ENCODE data around the gene KIAA0319L. TPM values are rescaled to one million over a fixed set of nuclear protein-coding genes. Genes with fewer than 3 reads are reported as not detected.
A peak's percentile ranks its signal among the peaks of the same experiment; 100 is the strongest.

Gene KIAA0319L
- total RNA-seq, 1 experiment from 2014 or later: 46.4 TPM

DNA sequence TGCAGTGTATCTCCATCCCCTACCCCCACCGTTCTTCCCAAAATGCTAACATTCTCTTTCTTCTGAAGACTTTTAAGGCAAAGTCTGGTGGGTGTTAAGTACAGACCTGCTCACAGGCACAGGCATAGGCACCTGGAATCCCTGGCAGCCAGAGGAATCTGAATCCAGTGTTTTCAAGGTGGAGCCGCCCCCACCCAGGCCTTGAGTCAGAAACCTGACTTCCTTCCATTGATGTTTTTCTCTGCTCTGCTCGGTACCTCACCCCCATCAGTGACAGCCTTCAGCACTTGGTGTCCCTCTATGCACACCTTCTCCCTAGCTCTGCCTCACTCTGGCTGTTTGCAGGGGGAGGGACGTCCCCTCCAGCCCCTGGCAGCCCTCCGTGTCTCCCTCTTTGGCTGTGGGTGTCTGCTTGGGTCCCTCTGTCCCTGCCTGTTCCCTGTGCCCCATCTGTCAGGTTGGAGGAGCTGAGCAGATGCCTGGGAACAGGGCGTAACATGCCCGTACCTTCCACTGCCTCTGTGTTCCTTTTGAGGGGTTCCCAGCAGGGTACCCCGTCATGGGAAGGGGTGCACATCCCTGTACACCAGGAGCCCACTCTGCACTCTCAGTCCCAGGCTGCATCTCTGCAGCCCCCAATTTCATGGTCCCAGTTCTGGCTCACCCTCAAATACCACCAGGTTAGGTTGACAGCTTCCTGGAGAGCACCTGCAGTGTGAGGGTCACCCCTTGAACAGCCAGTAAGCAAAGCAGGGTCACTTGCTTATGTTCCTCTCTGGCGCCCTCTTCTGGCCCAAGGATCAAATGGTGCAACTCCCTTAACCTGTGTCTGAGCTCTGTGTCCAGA lies 7.1 kb upstream of the KIAA0319L start:
- H3T11ph ChIP-seq (ENCODE audit: low read length): no peak overlapping the region
- Mint-ChIP-seq H3K27me3 (ENCODE audit: low read depth) (peaks cover 11% of the 10 kb centered on the region), H3K4me3 (no peak overlapping the region), H3K9me3 (no peaks in the 10 kb centered on the region; a peak in 1 of 5 replicates), H3K4me1 (peaks cover 11 to 13% of the 10 kb centered on the region in 2 experiments), H3K27ac (peak overlapping the region in 2 of 3 experiments; percentile 56 to 97; a peak in 4 of 7 replicates), H3K36me3 (ENCODE audit: insufficient read depth in 1 of 3, low read depth in 3 of 3) (peaks cover 27 to 66% (median 52%) of the 10 kb centered on the region in 3 experiments)
- no peaks in the 10 kb centered on the region for H3K79me2 ChIP-seq (ENCODE audit: insufficient read depth, low read length)
- no peak overlapping the region for H2BK120ac ChIP-seq (ENCODE audit: low read depth, low read length, poor library complexity, severe bottlenecking)
- peak; percentile 87 for TF ChIP-seq CTCF (conservative IDR thresholded peaks at IDR 0.05)
- H3K27ac ChIP-seq (ENCODE audit: insufficient read length, low read depth, low read length): no peak overlapping the region
- H3K9ac ChIP-seq (ENCODE audit: extremely low read depth, insufficient read length, low read length): no peak overlapping the region
- no peak overlapping the region for H3K23ac ChIP-seq (ENCODE audit: insufficient read length, low read depth, low read length)
- H3K9me3 ChIP-seq (ENCODE audit: control insufficient read depth, low read depth, low read length): no peaks in the 10 kb centered on the region
- H3K56ac ChIP-seq (ENCODE audit: insufficient read length, low read depth, low read length): no peak overlapping the region
- no peaks in the 10 kb centered on the region for H3K79me1 ChIP-seq (ENCODE audit: insufficient read depth, low read depth, low read length, poor library complexity, severe bottlenecking)
- no peak overlapping the region for H4K5ac ChIP-seq (ENCODE audit: insufficient read length, low read depth, low read length)
- no peak overlapping the region for H2AFZ ChIP-seq (ENCODE audit: low read length)
- no peak overlapping the region for H3K4me2 ChIP-seq (ENCODE audit: insufficient read depth, insufficient read length, low read length)
- no peak overlapping the region for H2BK20ac ChIP-seq (ENCODE audit: low read depth, low read length, poor library complexity, severe bottlenecking)
- H3K18ac ChIP-seq (ENCODE audit: insufficient read length, low read depth, low read length): no peak overlapping the region
- H2BK5ac ChIP-seq (ENCODE audit: insufficient read length, low read length): no peak overlapping the region
- H3K14ac ChIP-seq (ENCODE audit: insufficient read depth, low read length): no peak overlapping the region
- H3K4ac ChIP-seq (ENCODE audit: low read depth, low read length): no peak overlapping the region
- H2BK12ac ChIP-seq (ENCODE audit: insufficient read length, low read depth, low read length): no peak overlapping the region
- H3K4me1 ChIP-seq (ENCODE audit: insufficient read depth, low read length): no peaks in the 10 kb centered on the region
- H4K91ac ChIP-seq (ENCODE audit: insufficient read length, low read depth, low read length): no peak overlapping the region
- DNase-seq: peak; percentile 84
- H2BK15ac ChIP-seq (ENCODE audit: low read depth, low read length): no peak overlapping the region
- no peaks in the 10 kb centered on the region for H4K20me1 ChIP-seq (ENCODE audit: control insufficient read depth, insufficient read depth, insufficient read length)
- peaks cover 2% of the 10 kb centered on the region; the same call in 1 of the 2 replicates for H3K27me3 ChIP-seq (ENCODE audit: insufficient read depth, low read length)
- no CpG with 5 or more reads among the region's 9 CpGs for WGBS (ENCODE audit: extremely low coverage, insufficient read length, low lambda C conversion rate)
- H3K23me2 ChIP-seq (ENCODE audit: insufficient read length, low read depth, low read length, poor library complexity, severe bottlenecking): no peaks in the 10 kb centered on the region
- no peak overlapping the region for H2AK5ac ChIP-seq (ENCODE audit: insufficient read length, low read length)
- H4K8ac ChIP-seq (replicated peaks; ENCODE audit: insufficient read length, low read depth, low read length): no peak overlapping the region

Measured in H9 (cell line).